Caco-2 (cell line): ENCODE results near the gene SLC27A3. TPM values are rescaled to one million over a fixed set of nuclear protein-coding genes. Genes with fewer than 3 reads are reported as not detected.

Source experiments
- BruUV-seq: library from RNA; stranded (reverse); fragments of 400-500 nt; replicated peaks from 2 replicates; lab custom pipeline; 2021; lab: Mats Ljungman, UMichigan
- CTCF ChIA-PET: fragments of 300-600 bp; sonication (Branson Sonifier 250); formaldehyde crosslinking; loops from one replicate; lab custom pipeline; 2022; ENCODE audit warnings: antibody characterized with exemption; lab: Charles Lee
- POLR2A ChIA-PET: fragments of 300-600 bp; sonication (Branson Sonifier 250); formaldehyde crosslinking; loops from one replicate; lab custom pipeline; 2022; ENCODE audit warnings: antibody characterized with exemption; lab: Charles Lee
- DNase-seq, 2 experiments: peaks; one replicate each; pipeline versions ENCODE4 v3.0.0 to v3.0.0-alpha.2; 2020 to 2022
- H3K27me3 ChIP-seq: replicated peaks from 2 replicates; pipeline ENCODE4 v1.6.0; 2011; ENCODE audit warnings: low read length; ENCODE audit not compliant: control insufficient read depth, insufficient read depth
- H3K36me3 ChIP-seq: 2 replicates; pipeline ENCODE4 v1.5.1; 2011; ENCODE audit warnings: low read length; ENCODE audit not compliant: control insufficient read depth, insufficient read depth
- H3K4me1 ChIP-seq: fragments of 250-450 bp; sonication (Bioruptor Pico); 2 replicates; pipeline ENCODE4 v1.5.1; 2020; ENCODE audit warnings: mild to moderate bottlenecking
- H3K4me3 ChIP-seq: 2 replicates; pipeline ENCODE4 v1.5.1; 2011; ENCODE audit warnings: low read depth, mild to moderate bottlenecking, control low read depth, low read length
- H3K9me3 ChIP-seq: fragments of 250-450 bp; sonication (Bioruptor Pico); 2 replicates; pipeline ENCODE4 v1.5.1; 2020; ENCODE audit warnings: mild to moderate bottlenecking, moderate library complexity
- H3K27ac Mint-ChIP-seq: one replicate; pipeline ENCODE4 v1.8.0; 2022; ENCODE audit warnings: mixed read lengths; ENCODE audit not compliant: unreplicated experiment
- H3K27me3 Mint-ChIP-seq: one replicate; pipeline ENCODE4 v1.8.0; 2022; ENCODE audit warnings: mixed read lengths; ENCODE audit not compliant: insufficient read depth, unreplicated experiment
- H3K36me3 Mint-ChIP-seq: one replicate; pipeline ENCODE4 v1.8.0; 2022; ENCODE audit warnings: mild to moderate bottlenecking, mixed read lengths; ENCODE audit not compliant: insufficient read depth, unreplicated experiment
- H3K4me1 Mint-ChIP-seq: one replicate; pipeline ENCODE4 v1.8.0; 2022; ENCODE audit warnings: low read depth, mixed read lengths; ENCODE audit not compliant: unreplicated experiment
- H3K4me3 Mint-ChIP-seq: one replicate; pipeline ENCODE4 v1.8.0; 2022; ENCODE audit warnings: mild to moderate bottlenecking, moderate library complexity, mixed read lengths; ENCODE audit not compliant: unreplicated experiment
- H3K9me3 Mint-ChIP-seq: one replicate; pipeline ENCODE4 v1.8.0; 2022; ENCODE audit warnings: mixed read lengths; ENCODE audit not compliant: unreplicated experiment
- intact Hi-C: fragments of 100-400 bp; cut with micrococcal nuclease; formaldehyde crosslinking; loops from one replicate; pipeline ENCODE4 v1.10.0; 2022; ENCODE audit not compliant: unreplicated experiment
- total RNA-seq: library from RNA; stranded (reverse); gene quantifications from 2 replicates; pipeline ENCODE4 v1.2.3, GENCODE V29; 2022
- TF ChIP-seq, protein P1 (sequence below), 2 experiments: fragments of 200-600 bp in 1 of 2; IDR thresholded peaks; 1 replicate in 1 of 2; 2 replicates in 1 of 2; pipeline versions ENCODE4 v1.5.1 to v1.8.0; 2011 to 2022; ENCODE audit warnings: antibody characterized with exemption in 1 of 2, control low read depth in 1 of 2, inconsistent platforms in 1 of 2, low read depth in 1 of 2, low read length in 1 of 2, mild to moderate bottlenecking in 1 of 2, moderate library complexity in 1 of 2; ENCODE audit not compliant: insufficient read depth in 1 of 2, severe bottlenecking in 1 of 2, unreplicated experiment in 1 of 2

Gene SLC27A3
- total RNA-seq, 1 experiment from 2014 or later = 22.8 TPM

DNA sequence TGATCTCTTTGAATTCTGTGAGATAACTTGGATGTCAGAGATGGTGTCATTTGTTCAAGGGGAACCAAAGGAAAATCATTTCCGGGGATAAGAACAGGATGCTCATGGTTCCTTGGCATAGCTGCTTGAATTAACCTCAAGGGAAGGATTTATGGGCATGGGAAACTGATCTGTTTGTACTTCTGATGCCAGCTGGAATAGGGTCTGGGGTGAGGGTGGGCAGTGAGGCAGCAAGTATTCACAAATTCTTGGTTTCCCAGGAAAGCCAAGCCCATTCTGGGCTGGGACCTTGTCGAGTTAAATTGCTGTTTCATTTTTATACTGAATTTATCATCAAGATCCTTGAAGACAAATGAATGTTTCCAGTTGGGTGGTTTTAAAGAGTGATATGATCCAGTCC is 33.2 kb upstream of the SLC27A3 start:
- Histone ChIP-seq H3K36me3 (no peaks in the 10 kb centered on the region), H3K4me1 (peaks cover 33% of the 10 kb centered on the region), H3K9me3 (no peaks in the 10 kb centered on the region), H3K4me3 (no peak overlapping the region), H3K27me3 (no peaks in the 10 kb centered on the region)
- TF ChIP-seq, protein P1, sequence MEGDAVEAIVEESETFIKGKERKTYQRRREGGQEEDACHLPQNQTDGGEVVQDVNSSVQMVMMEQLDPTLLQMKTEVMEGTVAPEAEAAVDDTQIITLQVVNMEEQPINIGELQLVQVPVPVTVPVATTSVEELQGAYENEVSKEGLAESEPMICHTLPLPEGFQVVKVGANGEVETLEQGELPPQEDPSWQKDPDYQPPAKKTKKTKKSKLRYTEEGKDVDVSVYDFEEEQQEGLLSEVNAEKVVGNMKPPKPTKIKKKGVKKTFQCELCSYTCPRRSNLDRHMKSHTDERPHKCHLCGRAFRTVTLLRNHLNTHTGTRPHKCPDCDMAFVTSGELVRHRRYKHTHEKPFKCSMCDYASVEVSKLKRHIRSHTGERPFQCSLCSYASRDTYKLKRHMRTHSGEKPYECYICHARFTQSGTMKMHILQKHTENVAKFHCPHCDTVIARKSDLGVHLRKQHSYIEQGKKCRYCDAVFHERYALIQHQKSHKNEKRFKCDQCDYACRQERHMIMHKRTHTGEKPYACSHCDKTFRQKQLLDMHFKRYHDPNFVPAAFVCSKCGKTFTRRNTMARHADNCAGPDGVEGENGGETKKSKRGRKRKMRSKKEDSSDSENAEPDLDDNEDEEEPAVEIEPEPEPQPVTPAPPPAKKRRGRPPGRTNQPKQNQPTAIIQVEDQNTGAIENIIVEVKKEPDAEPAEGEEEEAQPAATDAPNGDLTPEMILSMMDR (IDR thresholded peaks at IDR 0.05; ENCODE audit: insufficient read depth in 1 of 2, low read depth in 1 of 2, low read length in 1 of 2, severe bottlenecking in 1 of 2, unreplicated experiment in 1 of 2) = no peak
- Mint-ChIP-seq H3K27me3 (no peaks in the 10 kb centered on the region), H3K4me1 (peaks cover 33% of the 10 kb centered on the region), H3K4me3 (peak overlapping the region; percentile 44), H3K36me3 (peaks cover 35% of the 10 kb centered on the region), H3K27ac (peak overlapping the region; percentile 89), H3K9me3 (no peaks in the 10 kb centered on the region)
- intact Hi-C loops = loop anchor here (2.0 to 5.0 kb wide), 2 partner anchors 13 to 110 kb away; partner anchors contain the start of genes CHTOP and INTS3
- no peak for DNase-seq
- ChIA-PET POLR2A (interaction anchor here (0.6 to 1.7 kb wide), 4 partner anchors 14 to 236 kb away, joined by 3 to 16 read pairs (median 3); partner anchors contain the start of genes CHTOP, INTS3 and JTB), CTCF (interaction anchor here (0.6 to 0.9 kb wide), 2 partner anchors 14 to 174 kb away, joined by 3 to 7 read pairs; partner anchors contain the start of gene INTS3)
- BruUV-seq = no TSS peak

DNA sequence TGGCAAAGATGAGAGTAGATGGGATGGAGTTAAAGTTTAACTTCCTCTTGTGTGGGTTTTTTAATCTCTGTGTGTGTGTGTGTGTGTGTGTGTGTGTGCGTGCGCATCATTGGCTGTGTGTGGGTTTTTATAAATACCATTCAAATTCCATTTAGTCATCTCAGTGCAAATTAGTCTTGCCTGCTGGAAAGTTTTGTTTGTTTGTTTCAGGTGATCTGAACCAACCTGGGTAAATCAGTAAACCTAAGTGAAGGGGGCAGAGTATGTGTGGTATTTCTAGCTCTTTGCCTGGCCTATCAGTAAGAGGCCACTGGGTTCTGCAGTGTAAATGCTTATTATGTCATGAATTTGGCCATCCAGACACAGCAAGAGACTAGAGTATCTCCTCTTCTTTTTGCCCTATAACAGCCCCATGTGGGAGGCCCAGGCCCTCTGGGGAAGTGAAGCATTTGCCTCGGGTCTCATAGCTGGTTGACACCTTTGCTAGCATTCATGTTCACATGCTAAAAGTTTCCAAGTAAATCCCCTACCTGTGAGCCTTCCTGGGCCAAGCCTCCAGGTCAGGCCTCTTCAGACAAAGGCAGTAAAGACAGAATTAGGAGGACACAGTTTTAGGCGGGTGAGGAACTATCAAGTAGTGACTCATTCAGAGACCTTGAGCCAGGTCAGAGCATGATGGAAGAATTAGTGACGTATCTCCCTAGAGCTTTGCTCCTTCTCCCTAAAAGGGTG is 32.6 kb upstream of the SLC27A3 start:
- intact Hi-C loops = loop anchor here (2.0 to 5.0 kb wide), 2 partner anchors 14 to 110 kb away; partner anchors contain the start of genes CHTOP and INTS3
- CTCF ChIA-PET = interaction anchor here (0.7 to 0.9 kb wide), 2 partner anchors 15 to 244 kb away, joined by 3 to 7 read pairs; partner anchors contain the start of gene INTS3
- TF ChIP-seq, protein P1 (IDR thresholded peaks at IDR 0.05; ENCODE audit: insufficient read depth in 1 of 2, low read depth in 1 of 2, low read length in 1 of 2, severe bottlenecking in 1 of 2, unreplicated experiment in 1 of 2) = no peak
- H3K4me3 Mint-ChIP-seq = peak overlapping the region; percentile 44
- H3K36me3 Mint-ChIP-seq = peaks cover 35% of the 10 kb centered on the region
- TSS peak; percentile 78 for BruUV-seq
- peaks cover 33% of the 10 kb centered on the region for H3K4me1 Mint-ChIP-seq
- H3K36me3 ChIP-seq = no peaks in the 10 kb centered on the region
- no peaks in the 10 kb centered on the region for H3K9me3 ChIP-seq
- no peaks in the 10 kb centered on the region for H3K9me3 Mint-ChIP-seq
- no peak overlapping the region for H3K4me3 ChIP-seq
- no peaks in the 10 kb centered on the region for H3K27me3 ChIP-seq
- no peaks in the 10 kb centered on the region for H3K27me3 Mint-ChIP-seq
- H3K4me1 ChIP-seq = peaks cover 33% of the 10 kb centered on the region
- H3K27ac Mint-ChIP-seq = peak overlapping the region; percentile 89
- POLR2A ChIA-PET = interaction anchor here (0.6 to 1.7 kb wide), 4 partner anchors 15 to 235 kb away, joined by 3 to 16 read pairs (median 3); partner anchors contain the start of genes CHTOP, INTS3 and JTB
- peak; percentile 77 to 78 for DNase-seq

DNA sequence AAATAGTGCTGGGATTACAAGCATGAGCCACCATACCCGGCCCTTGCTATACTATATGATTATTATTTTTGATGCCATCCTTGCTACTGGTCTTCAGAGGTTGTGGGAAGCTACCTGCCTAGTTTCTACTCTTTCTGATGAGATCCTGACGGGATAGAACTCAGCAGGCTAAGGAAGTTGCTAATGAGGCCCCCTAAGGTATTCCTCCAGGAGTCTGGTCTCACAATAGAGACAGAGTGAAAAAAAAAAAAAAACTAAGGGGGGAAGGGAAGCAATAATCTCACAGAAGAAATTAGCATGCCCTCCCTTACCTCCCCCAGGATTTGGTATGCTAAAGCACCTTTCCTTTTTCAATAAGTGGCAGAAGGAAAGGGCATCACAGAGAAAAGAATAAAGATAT is 29.8 kb upstream of the SLC27A3 start:
- CTCF ChIA-PET = no interaction called here
- intact Hi-C loops = loop anchor here (5.0 kb wide), 1 partner anchor 393 kb away; no protein-coding TSS in a partner anchor
- H3K27me3 ChIP-seq = no peaks in the 10 kb centered on the region
- POLR2A ChIA-PET = no interaction called here
- no peaks in the 10 kb centered on the region for H3K9me3 ChIP-seq
- Mint-ChIP-seq H3K4me3 (no peak overlapping the region), H3K36me3 (peaks cover 49% of the 10 kb centered on the region), H3K9me3 (no peaks in the 10 kb centered on the region), H3K27ac (no peak overlapping the region), H3K27me3 (no peaks in the 10 kb centered on the region), H3K4me1 (peaks cover 33% of the 10 kb centered on the region)
- no TSS peak for BruUV-seq
- TF ChIP-seq, protein P1 (IDR thresholded peaks at IDR 0.05; ENCODE audit: insufficient read depth in 1 of 2, low read depth in 1 of 2, low read length in 1 of 2, severe bottlenecking in 1 of 2, unreplicated experiment in 1 of 2) = no peak
- peaks cover 33% of the 10 kb centered on the region for H3K4me1 ChIP-seq
- no peak for DNase-seq
- H3K36me3 ChIP-seq = no peaks in the 10 kb centered on the region; the same call in none of the 2 replicates
- no peak overlapping the region for H3K4me3 ChIP-seq
